ENCODE results near the gene GPER1. TPM values are rescaled to one million over a fixed set of nuclear protein-coding genes. Genes with fewer than 3 reads are reported as not detected.
A peak's percentile ranks its signal among the peaks of the same experiment; 100 is the strongest.

The GPER1 gene
- total RNA-seq, 1 experiment from 2014 or later: 1.2 TPM

DNA sequence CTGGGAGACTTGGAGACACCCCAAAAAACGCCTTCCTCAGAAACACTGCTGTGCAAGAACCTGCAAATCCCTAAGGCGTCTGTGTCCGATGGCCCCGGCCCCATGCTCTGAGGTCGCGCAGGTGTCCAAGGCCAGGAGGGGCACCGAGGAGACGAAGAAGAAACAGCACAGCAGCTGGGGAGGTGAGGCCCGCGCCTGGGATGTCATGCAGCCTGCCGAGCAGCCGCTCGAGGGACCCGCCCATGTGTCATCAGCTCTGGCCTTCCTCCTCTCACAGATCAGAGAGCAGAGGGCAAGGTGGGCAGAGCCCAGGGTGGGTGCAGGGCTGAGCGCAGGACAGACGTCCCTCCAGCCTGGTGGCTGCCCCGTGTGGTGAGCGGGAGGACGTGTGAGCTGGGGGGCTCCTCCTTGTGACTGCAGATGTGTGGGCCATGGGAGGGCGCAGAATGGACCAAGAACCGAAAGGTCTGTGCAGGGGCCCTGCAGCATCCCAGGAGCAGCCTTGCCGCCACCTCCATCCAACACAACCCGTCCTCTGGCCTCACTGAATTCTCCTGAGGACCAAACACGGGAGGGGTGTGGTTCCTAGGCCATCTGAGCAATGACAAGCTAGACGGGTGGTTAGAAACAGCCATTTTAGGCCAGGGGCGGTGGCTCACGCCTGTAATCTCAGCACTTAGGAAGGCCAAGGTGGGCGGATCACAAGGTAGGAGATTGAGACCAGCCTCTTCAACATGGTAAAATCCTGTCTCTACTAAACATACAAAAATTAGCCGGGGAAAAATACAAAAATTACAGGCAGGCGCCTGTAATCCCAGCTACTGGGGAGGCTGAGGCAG, 13.1 kb upstream of the GPER1 start:
- peaks cover 0 to 5% of the 10 kb centered on the region in 2 experiments; a peak in 2 of 4 replicates for H3K4me1 ChIP-seq (ENCODE audit: control insufficient read depth in 1 of 2, insufficient read depth in 2 of 2, low read length in 2 of 2)
- H4K20me1 ChIP-seq (ENCODE audit: insufficient read depth): no peaks in the 10 kb centered on the region
- H3K4me3 ChIP-seq (replicated peaks in 1 of 2; ENCODE audit: low read depth in 1 of 2, low read length in 2 of 2): no peak overlapping the region
- no peak overlapping the region for H3K27ac ChIP-seq (ENCODE audit: low read depth, low read length)
- ChIA-PET RAD21 (ENCODE audit: low non-redundant PET in 1 of 2, low total read pairs in 2 of 2, uncharacterized antibody in 2 of 2, unreplicated experiment in 2 of 2) (interaction anchor here in 1 of 2 experiments (0.6 kb wide), 1 partner anchor 9 kb away, joined by 9 read pairs; no protein-coding TSS in a partner anchor), CTCF (interaction anchor here (1.2 kb wide), 1 partner anchor 9 kb away, joined by 6 read pairs; no protein-coding TSS in a partner anchor), POLR2A (no interaction called here)
- intact Hi-C loops (cut with micrococcal nuclease): no loop called here
- TF ChIP-seq SP1 (IDR thresholded peaks at IDR 0.05; ENCODE audit: low read depth): no peak
- 0 out of 2 replicates have a peak, but pooled peaks have one; percentile 28 for ATAC-seq
- BruUV-seq (replicated peaks): no TSS peak
- H3K36me3 ChIP-seq (ENCODE audit: control insufficient read depth in 1 of 2, insufficient read depth in 2 of 2, low read length in 2 of 2): no peaks in the 10 kb centered on the region
- H3K4me2 ChIP-seq (ENCODE audit: low read length): no peak overlapping the region
- H3K79me2 ChIP-seq (ENCODE audit: insufficient read depth, low read length): no peaks in the 10 kb centered on the region
- peaks cover 0 to 4% of the 10 kb centered on the region in 2 experiments; a peak in 1 of 4 replicates for H3K9me3 ChIP-seq (ENCODE audit: control insufficient read depth in 1 of 2, insufficient read depth in 1 of 2, low read depth in 1 of 2, low read length in 2 of 2)
- H2AFZ ChIP-seq (ENCODE audit: low read depth, low read length, poor library complexity, severe bottlenecking): no peak overlapping the region
- H3K27me3 ChIP-seq (ENCODE audit: insufficient read depth, low read length): no peaks in the 10 kb centered on the region
- no peaks in the 10 kb centered on the region for H3K9me2 ChIP-seq (ENCODE audit: insufficient read depth)
- H3K9ac ChIP-seq (ENCODE audit: low read length): no peak overlapping the region
- DNase-seq (ENCODE audit: low read depth, low spot score): no peak

DNA sequence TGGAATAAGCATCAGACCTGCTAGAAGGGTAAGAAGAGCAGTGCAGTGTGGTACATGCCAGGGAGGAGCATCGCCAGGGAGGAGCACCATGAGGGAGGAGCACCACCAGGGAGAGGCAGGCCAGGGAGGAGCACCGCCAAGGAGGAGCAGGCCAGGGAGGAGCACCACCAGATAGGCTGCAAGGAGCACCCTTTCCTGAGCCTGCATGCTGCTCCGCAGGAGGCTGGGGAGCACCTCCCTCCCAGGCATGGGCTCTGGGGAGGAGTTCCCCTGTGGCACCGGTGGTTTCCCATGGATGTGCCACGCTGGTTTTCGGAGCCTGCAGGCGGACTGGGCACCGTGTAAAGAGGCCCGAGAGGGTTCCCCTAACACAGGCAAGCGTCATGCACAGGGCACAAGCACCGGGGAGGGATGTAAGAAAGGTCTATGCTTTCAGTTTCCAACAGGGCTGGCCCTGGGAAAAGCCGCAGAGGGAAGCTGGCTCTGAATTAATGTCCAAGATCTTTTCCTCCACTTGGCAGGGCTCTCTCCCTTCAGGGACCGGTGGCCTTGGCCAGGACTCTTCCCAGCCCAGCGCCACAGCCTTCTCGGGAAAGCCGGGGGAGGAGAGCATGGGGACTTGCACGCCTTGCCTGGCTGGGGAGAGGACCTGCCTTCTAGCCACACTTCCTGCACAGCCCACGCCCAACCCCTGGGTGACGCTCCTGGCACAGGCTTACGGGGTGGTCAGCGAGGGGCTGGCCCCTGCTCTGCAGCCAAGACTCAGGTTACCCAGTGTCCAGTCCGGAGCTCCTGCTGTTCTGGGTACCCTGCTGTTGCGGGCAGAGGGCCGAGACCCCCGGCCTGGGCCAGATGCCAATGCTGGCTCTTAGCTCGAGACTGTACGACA, 11.5 kb upstream of the GPER1 start:
- peak; percentile 27 for ATAC-seq
- POLR2A ChIA-PET: no interaction called here
- TF ChIP-seq YY1 (IDR thresholded peaks at IDR 0.05; ENCODE audit: extremely low read depth, insufficient replicate concordance, low read depth, low read length): no peak
- TF ChIP-seq, protein P1, sequence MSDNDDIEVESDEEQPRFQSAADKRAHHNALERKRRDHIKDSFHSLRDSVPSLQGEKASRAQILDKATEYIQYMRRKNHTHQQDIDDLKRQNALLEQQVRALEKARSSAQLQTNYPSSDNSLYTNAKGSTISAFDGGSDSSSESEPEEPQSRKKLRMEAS (IDR thresholded peaks at IDR 0.05): no peak
- TF ChIP-seq ELF1 (IDR thresholded peaks at IDR 0.05; ENCODE audit: borderline replicate concordance, low read depth): no peak
- no peak for TF ChIP-seq ZNF274 (IDR thresholded peaks at IDR 0.05; ENCODE audit: low read depth, low read length)
- TF ChIP-seq, protein P2, sequence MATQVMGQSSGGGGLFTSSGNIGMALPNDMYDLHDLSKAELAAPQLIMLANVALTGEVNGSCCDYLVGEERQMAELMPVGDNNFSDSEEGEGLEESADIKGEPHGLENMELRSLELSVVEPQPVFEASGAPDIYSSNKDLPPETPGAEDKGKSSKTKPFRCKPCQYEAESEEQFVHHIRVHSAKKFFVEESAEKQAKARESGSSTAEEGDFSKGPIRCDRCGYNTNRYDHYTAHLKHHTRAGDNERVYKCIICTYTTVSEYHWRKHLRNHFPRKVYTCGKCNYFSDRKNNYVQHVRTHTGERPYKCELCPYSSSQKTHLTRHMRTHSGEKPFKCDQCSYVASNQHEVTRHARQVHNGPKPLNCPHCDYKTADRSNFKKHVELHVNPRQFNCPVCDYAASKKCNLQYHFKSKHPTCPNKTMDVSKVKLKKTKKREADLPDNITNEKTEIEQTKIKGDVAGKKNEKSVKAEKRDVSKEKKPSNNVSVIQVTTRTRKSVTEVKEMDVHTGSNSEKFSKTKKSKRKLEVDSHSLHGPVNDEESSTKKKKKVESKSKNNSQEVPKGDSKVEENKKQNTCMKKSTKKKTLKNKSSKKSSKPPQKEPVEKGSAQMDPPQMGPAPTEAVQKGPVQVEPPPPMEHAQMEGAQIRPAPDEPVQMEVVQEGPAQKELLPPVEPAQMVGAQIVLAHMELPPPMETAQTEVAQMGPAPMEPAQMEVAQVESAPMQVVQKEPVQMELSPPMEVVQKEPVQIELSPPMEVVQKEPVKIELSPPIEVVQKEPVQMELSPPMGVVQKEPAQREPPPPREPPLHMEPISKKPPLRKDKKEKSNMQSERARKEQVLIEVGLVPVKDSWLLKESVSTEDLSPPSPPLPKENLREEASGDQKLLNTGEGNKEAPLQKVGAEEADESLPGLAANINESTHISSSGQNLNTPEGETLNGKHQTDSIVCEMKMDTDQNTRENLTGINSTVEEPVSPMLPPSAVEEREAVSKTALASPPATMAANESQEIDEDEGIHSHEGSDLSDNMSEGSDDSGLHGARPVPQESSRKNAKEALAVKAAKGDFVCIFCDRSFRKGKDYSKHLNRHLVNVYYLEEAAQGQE (IDR thresholded peaks at IDR 0.05; ENCODE audit: low read depth): no peak
- no peak for TF ChIP-seq EZH2 (IDR thresholded peaks at IDR 0.05)
- no peak for TF ChIP-seq ZFX (IDR thresholded peaks at IDR 0.05)
- TF ChIP-seq, protein P3, sequence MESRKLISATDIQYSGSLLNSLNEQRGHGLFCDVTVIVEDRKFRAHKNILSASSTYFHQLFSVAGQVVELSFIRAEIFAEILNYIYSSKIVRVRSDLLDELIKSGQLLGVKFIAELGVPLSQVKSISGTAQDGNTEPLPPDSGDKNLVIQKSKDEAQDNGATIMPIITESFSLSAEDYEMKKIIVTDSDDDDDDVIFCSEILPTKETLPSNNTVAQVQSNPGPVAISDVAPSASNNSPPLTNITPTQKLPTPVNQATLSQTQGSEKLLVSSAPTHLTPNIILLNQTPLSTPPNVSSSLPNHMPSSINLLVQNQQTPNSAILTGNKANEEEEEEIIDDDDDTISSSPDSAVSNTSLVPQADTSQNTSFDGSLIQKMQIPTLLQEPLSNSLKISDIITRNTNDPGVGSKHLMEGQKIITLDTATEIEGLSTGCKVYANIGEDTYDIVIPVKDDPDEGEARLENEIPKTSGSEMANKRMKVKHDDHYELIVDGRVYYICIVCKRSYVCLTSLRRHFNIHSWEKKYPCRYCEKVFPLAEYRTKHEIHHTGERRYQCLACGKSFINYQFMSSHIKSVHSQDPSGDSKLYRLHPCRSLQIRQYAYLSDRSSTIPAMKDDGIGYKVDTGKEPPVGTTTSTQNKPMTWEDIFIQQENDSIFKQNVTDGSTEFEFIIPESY (IDR thresholded peaks at IDR 0.05; ENCODE audit: extremely low read depth, insufficient replicate concordance, low read length): no peak

More for the DNA sequence above, 11.5 kb upstream of the GPER1 start:
- H3K4me2 ChIP-seq (ENCODE audit: low read length): no peak overlapping the region
- RAD21 ChIA-PET (ENCODE audit: low non-redundant PET in 1 of 2, low total read pairs in 2 of 2, uncharacterized antibody in 2 of 2, unreplicated experiment in 2 of 2): no interaction called here
- H3K9me3 ChIP-seq (ENCODE audit: control insufficient read depth in 1 of 2, insufficient read depth in 1 of 2, low read depth in 1 of 2, low read length in 2 of 2): no peaks in the 10 kb centered on the region
- no peak overlapping the region for H3K9ac ChIP-seq (ENCODE audit: low read length)
- H3K79me2 ChIP-seq (ENCODE audit: insufficient read depth, low read length): no peaks in the 10 kb centered on the region
- no peak for DNase-seq (ENCODE audit: low read depth, low spot score)
- no peak overlapping the region for H3K4me3 ChIP-seq (replicated peaks in 1 of 2; ENCODE audit: low read depth in 1 of 2, low read length in 2 of 2)
- BruUV-seq (replicated peaks): no TSS peak
- CTCF ChIA-PET: interaction anchor here (1.6 kb wide), 1 partner anchor 11 kb away, joined by 4 read pairs; no protein-coding TSS in a partner anchor
- no peaks in the 10 kb centered on the region for H3K36me3 ChIP-seq (ENCODE audit: control insufficient read depth in 1 of 2, insufficient read depth in 2 of 2, low read length in 2 of 2)
- no peaks in the 10 kb centered on the region for H3K27me3 ChIP-seq (ENCODE audit: insufficient read depth, low read length)
- no peak overlapping the region for H2AFZ ChIP-seq (ENCODE audit: low read depth, low read length, poor library complexity, severe bottlenecking)
- H4K20me1 ChIP-seq (ENCODE audit: insufficient read depth): no peaks in the 10 kb centered on the region
- no peaks in the 10 kb centered on the region for H3K9me2 ChIP-seq (ENCODE audit: insufficient read depth)
- H3K27ac ChIP-seq (ENCODE audit: low read depth, low read length): no peak overlapping the region
- intact Hi-C loops (cut with micrococcal nuclease): no loop called here
- H3K4me1 ChIP-seq (ENCODE audit: control insufficient read depth in 1 of 2, insufficient read depth in 2 of 2, low read length in 2 of 2): peaks cover 0 to 5% of the 10 kb centered on the region in 2 experiments; a peak in 2 of 4 replicates
